ENCODE results near the gene SLC2A13.

GRCh38 chr12:40000884-40001283 lies 105.0 kb downstream of the SLC2A13 start:
- TF ChIP-seq EZH2 (IDR thresholded peaks at IDR 0.05; ENCODE audit: low read length, missing control alignments) (no peak), CTCF (conservative IDR thresholded peaks at IDR 0.05 in 1 of 2, IDR thresholded peaks at IDR 0.05 in 1 of 2; ENCODE audit: low read depth in 1 of 2, low read length in 2 of 2) (no peak)
